Activated naive CD4-positive, alpha-beta T cell treated with anti-CD3 and anti-CD28 coated beads, Interleukin-2, amount 10 ng/mL, durations not matched to agents 7 days and 5 days (primary cell): ENCODE results near the gene TLR9.
A peak's percentile ranks its signal among the peaks of the same experiment; 100 is the strongest.

Source experiments
- CTCF ChIA-PET: fragments of 350-600 bp; sonication (Branson Sonifier 250); formaldehyde crosslinking; loops from one replicate; lab custom pipeline; 2021; ENCODE audit warnings: antibody characterized with exemption; lab: Charles Lee
- DNase-seq: peaks from one replicate; pipeline ENCODE4 v3.0.0-alpha.2; 2020
- H3K27ac Mint-ChIP-seq: one replicate; pipeline ENCODE4 v1.8.0; 2021; ENCODE audit warnings: mild to moderate bottlenecking, moderate library complexity, mixed read lengths
- H3K27me3 Mint-ChIP-seq: one replicate; pipeline ENCODE4 v1.8.0; 2021; ENCODE audit warnings: mild to moderate bottlenecking, mixed read lengths
- H3K36me3 Mint-ChIP-seq: one replicate; pipeline ENCODE4 v1.8.0; 2021; ENCODE audit warnings: mixed read lengths
- H3K4me1 Mint-ChIP-seq: one replicate; pipeline ENCODE4 v1.8.0; 2021; ENCODE audit warnings: mixed read lengths
- H3K4me3 Mint-ChIP-seq: one replicate; pipeline ENCODE4 v1.8.0; 2021; ENCODE audit warnings: mild to moderate bottlenecking, moderate library complexity, mixed read lengths
- H3K9me3 Mint-ChIP-seq: one replicate; pipeline ENCODE4 v1.8.0; 2021; ENCODE audit warnings: mixed read lengths

Gene TLR9

GRCh38 chr3:52223449-52224408 is 1.7 kb downstream of the TLR9 start:
- CTCF ChIA-PET, result interaction anchor here (1.1 to 10.4 kb wide), 8 partner anchors 7 to 116 kb away, joined by 3 to 125 read pairs (median 6); no protein-coding TSS in a partner anchor
- Mint-ChIP-seq H3K27me3 (no peaks in the 10 kb centered on the region), H3K9me3 (no peaks in the 10 kb centered on the region), H3K36me3 (peaks cover 21% of the 10 kb centered on the region), H3K27ac (peak overlapping the region; percentile 70), H3K4me3 (peak overlapping the region; percentile 47), H3K4me1 (peaks cover 79% of the 10 kb centered on the region)
- DNase-seq, result no peak

- peak overlapping the region; percentile 73 for H3K4me3 Mint-ChIP-seq
- peaks cover 91% of the 10 kb centered on the region for H3K4me1 Mint-ChIP-seq
Measured at GRCh38 chr3:52222319-52223221, 2.9 kb downstream of the TLR9 start.

GRCh38 chr3:52221563-52222318 is 3.7 kb downstream of the TLR9 start:
- CTCF ChIA-PET, result interaction anchor here (0.8 to 10.4 kb wide), 18 partner anchors 9 to 220 kb away, joined by 3 to 125 read pairs (median 5); partner anchors contain the start of genes TWF2 and WDR82

More at GRCh38 chr3:52222319-52223221, 2.9 kb downstream of the TLR9 start:
- CTCF ChIA-PET, result interaction anchor here (0.6 to 10.4 kb wide), 10 partner anchors 8 to 163 kb away, joined by 3 to 125 read pairs (median 4); partner anchors contain the start of gene WDR82
- Mint-ChIP-seq H3K36me3 (peaks cover 16% of the 10 kb centered on the region), H3K27me3 (no peaks in the 10 kb centered on the region), H3K9me3 (no peaks in the 10 kb centered on the region), H3K27ac (peak overlapping the region; percentile 90)
- DNase-seq, result no peak

GRCh38 chr3:52221141-52221562 is 4.3 kb downstream of the TLR9 start:
- no peaks in the 10 kb centered on the region for H3K27me3 Mint-ChIP-seq
- peaks cover 19% of the 10 kb centered on the region for H3K36me3 Mint-ChIP-seq
- DNase-seq, result no peak
- peak overlapping the region; percentile 73 for H3K4me3 Mint-ChIP-seq
- CTCF ChIA-PET, result interaction anchor here (0.6 to 10.4 kb wide), 32 partner anchors 10 to 227 kb away, joined by 3 to 125 read pairs (median 5); partner anchors contain the start of genes POC1A, RPL29, TWF2 and WDR82
- no peaks in the 10 kb centered on the region for H3K9me3 Mint-ChIP-seq
- H3K4me1 Mint-ChIP-seq, result peaks cover 96% of the 10 kb centered on the region
- no peak overlapping the region for H3K27ac Mint-ChIP-seq

More at GRCh38 chr3:52221563-52222318, 3.7 kb downstream of the TLR9 start:
- Mint-ChIP-seq H3K36me3 (peaks cover 18% of the 10 kb centered on the region), H3K4me1 (peaks cover 96% of the 10 kb centered on the region), H3K27me3 (no peaks in the 10 kb centered on the region), H3K27ac (peak overlapping the region; percentile 90), H3K4me3 (peak overlapping the region; percentile 73), H3K9me3 (no peaks in the 10 kb centered on the region)
- peak; percentile 86 for DNase-seq

GRCh38 chr3:52220380-52221026 is 4.9 kb downstream of the TLR9 start:
- Mint-ChIP-seq H3K27me3 (no peaks in the 10 kb centered on the region), H3K27ac (peak overlapping the region; percentile 75), H3K4me3 (peak overlapping the region; percentile 55), H3K9me3 (no peaks in the 10 kb centered on the region), H3K36me3 (peaks cover 22% of the 10 kb centered on the region), H3K4me1 (peaks cover 96% of the 10 kb centered on the region)
- peak; percentile 94 for DNase-seq
- CTCF ChIA-PET, result interaction anchor here (0.6 to 10.4 kb wide), 35 partner anchors 10 to 228 kb away, joined by 3 to 125 read pairs (median 5); partner anchors contain the start of genes POC1A, PPM1M, RPL29 and TWF2

- no peaks in the 10 kb centered on the region for H3K9me3 Mint-ChIP-seq
- peaks cover 93% of the 10 kb centered on the region for H3K4me1 Mint-ChIP-seq
- peaks cover 31% of the 10 kb centered on the region for H3K36me3 Mint-ChIP-seq
- CTCF ChIA-PET, result interaction anchor here (0.9 to 10.4 kb wide), 15 partner anchors 9 to 229 kb away, joined by 3 to 125 read pairs (median 9); partner anchors contain the start of genes PPM1M and WDR82
- H3K4me3 Mint-ChIP-seq, result peak overlapping the region; percentile 49
- DNase-seq, result no peak
- H3K27me3 Mint-ChIP-seq, result no peaks in the 10 kb centered on the region
- H3K27ac Mint-ChIP-seq, result peak overlapping the region; percentile 88
Measured at GRCh38 chr3:52218937-52219650, 6.4 kb downstream of the TLR9 start.

- Mint-ChIP-seq H3K9me3 (no peaks in the 10 kb centered on the region), H3K4me3 (peak overlapping the region; percentile 49), H3K27me3 (no peaks in the 10 kb centered on the region), H3K4me1 (peaks cover 87% of the 10 kb centered on the region), H3K27ac (peak overlapping the region; percentile 87), H3K36me3 (peaks cover 31% of the 10 kb centered on the region)
- CTCF ChIA-PET, result interaction anchor here (0.9 to 10.4 kb wide), 8 partner anchors 13 to 216 kb away, joined by 3 to 125 read pairs (median 8); partner anchors contain the start of gene WDR82
- peak; percentile 62 for DNase-seq
Measured at GRCh38 chr3:52218454-52218853, 7.0 kb downstream of the TLR9 start.

- Mint-ChIP-seq H3K9me3 (no peaks in the 10 kb centered on the region), H3K27me3 (no peaks in the 10 kb centered on the region), H3K4me1 (peaks cover 82% of the 10 kb centered on the region), H3K27ac (peak overlapping the region; percentile 87), H3K36me3 (peaks cover 29% of the 10 kb centered on the region), H3K4me3 (peak overlapping the region; percentile 49)
- CTCF ChIA-PET, result interaction anchor here (1.3 to 10.4 kb wide), 5 partner anchors 14 to 122 kb away, joined by 3 to 125 read pairs (median 6); partner anchors contain the start of gene WDR82
- no peak for DNase-seq
Measured at GRCh38 chr3:52218026-52218425, 7.4 kb downstream of the TLR9 start.

- DNase-seq, result peak; percentile 42
- CTCF ChIA-PET, result interaction anchor here (1.3 to 10.4 kb wide), 5 partner anchors 14 to 122 kb away, joined by 3 to 125 read pairs (median 6); partner anchors contain the start of gene WDR82
- peak overlapping the region; percentile 87 for H3K27ac Mint-ChIP-seq
- peaks cover 76% of the 10 kb centered on the region for H3K4me1 Mint-ChIP-seq
- H3K9me3 Mint-ChIP-seq, result no peaks in the 10 kb centered on the region
- no peaks in the 10 kb centered on the region for H3K27me3 Mint-ChIP-seq
- peaks cover 34% of the 10 kb centered on the region for H3K36me3 Mint-ChIP-seq
- H3K4me3 Mint-ChIP-seq, result peak overlapping the region; percentile 49
Measured at GRCh38 chr3:52217409-52217805, 8.0 kb downstream of the TLR9 start.

- CTCF ChIA-PET, result interaction anchor here (1.6 to 10.4 kb wide), 4 partner anchors 14 to 123 kb away, joined by 3 to 125 read pairs (median 8); no protein-coding TSS in a partner anchor
- Mint-ChIP-seq H3K4me1 (peaks cover 70% of the 10 kb centered on the region), H3K27me3 (no peaks in the 10 kb centered on the region), H3K36me3 (peaks cover 40% of the 10 kb centered on the region), H3K4me3 (peak overlapping the region; percentile 49), H3K9me3 (no peaks in the 10 kb centered on the region), H3K27ac (peak overlapping the region; percentile 87)
- peak; percentile 62 for DNase-seq
Measured at GRCh38 chr3:52216585-52217408, 8.6 kb downstream of the TLR9 start.

- Mint-ChIP-seq H3K36me3 (peaks cover 47% of the 10 kb centered on the region), H3K4me3 (no peak overlapping the region), H3K4me1 (peaks cover 57% of the 10 kb centered on the region), H3K9me3 (no peaks in the 10 kb centered on the region), H3K27me3 (no peaks in the 10 kb centered on the region), H3K27ac (peak overlapping the region; percentile 7)
- CTCF ChIA-PET, result interaction anchor here (0.9 to 1.0 kb wide), 2 partner anchors 124 to 214 kb away, joined by 3 to 4 read pairs; no protein-coding TSS in a partner anchor
- no peak for DNase-seq
Measured at GRCh38 chr3:52215351-52215750, 10.1 kb downstream of the TLR9 start.
